DMS53 treated with DMSO at 0.1 percent for 48 hours (cell line): ENCODE measurements around the gene PCLAF.
A peak's percentile ranks its signal among the peaks of the same experiment; 100 is the strongest.
"Not testable (repeated sequence)": the region's sequence is repeated elsewhere in the genome, so short reads cannot be mapped to it uniquely, and the experiment has no call there.

ENCODE experiments used
- DNase-seq: peaks from one replicate; lab custom pipeline; 2025; ENCODE audit not compliant: unreplicated experiment; lab: John Stamatoyannopoulos, UW

Gene PCLAF

DNA sequence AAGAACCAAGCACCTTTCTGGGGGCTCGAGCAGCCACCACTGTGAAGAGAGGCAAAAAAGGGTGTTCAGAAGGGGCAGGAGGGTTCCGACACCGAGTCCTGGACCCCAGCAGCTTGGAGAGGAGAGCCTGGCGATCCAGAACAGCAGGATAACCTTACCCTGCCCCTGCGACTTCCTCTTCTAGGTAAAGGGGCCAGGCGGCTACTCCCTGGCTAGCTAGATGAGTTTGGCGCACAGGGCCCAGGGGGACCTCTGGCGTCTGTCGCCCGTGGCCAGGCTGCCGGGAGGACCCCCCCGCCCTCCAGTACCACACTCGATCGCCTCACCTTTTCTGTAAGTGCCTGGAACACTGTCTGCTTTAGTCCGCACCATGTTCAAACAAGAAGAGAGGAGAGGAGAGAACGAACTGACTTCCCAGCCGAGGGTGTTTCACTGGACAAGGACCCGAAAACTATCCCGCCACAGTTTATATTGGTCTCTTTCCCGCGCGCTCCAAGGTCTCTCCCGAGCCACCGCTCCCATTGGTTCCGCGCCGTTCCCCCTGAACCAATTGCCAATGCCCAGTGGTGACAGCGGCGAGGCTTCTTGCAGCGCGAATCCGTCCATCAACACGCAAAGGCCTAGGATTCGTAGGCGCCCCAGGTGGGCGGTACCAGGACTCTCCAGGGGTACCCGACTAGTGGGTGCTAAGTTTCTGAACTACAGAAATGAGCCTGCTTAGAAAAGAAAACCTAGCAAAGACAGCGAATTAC, at the start of gene PCLAF:
Gene PCLAF (minus strand): TSS at position 442 of the 752 bp plus-strand sequence. CDS start 70 bp downstream, at position 372.
- DNase-seq, result peak; percentile 79

DNA sequence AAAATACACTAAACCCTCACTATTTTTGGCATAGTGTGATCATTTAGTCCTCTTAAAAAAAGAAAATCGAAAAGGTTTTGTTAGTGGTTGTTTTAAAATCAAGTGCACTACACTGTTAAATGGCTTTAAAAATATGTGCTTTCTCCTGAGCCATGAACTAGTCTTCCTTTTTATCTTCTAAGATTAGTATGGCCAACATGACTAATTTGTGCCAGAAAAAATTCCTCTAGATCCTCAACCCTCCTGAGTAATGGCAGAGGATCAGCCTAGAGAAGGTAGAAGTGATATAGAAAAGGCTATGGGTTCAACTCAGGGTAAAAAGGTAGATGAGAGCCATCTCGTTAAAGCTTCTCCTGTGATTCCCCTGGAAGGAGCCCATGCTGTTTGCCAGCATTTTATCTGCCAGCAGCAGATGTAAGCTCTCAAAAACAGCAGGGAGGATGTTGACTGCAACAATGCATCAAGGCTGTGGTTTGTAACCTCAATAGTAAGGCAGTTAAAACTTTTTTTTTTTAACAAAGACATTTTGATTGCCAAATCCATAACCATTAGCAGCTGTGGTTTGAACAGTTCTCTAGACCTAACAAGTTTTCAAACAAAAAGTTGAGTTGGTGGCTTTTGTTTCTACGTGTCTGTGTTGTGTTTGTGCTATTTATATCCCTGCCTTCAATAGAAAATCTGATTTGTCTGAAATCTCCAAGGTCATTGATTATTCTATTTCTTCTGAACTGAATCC, 48.9 kb upstream of the PCLAF start:
- DNase-seq, result no peak

GRCh38 chr15:64429448-64429847, 48.2 kb upstream of the PCLAF start:
- DNase-seq, result no peak

DNA sequence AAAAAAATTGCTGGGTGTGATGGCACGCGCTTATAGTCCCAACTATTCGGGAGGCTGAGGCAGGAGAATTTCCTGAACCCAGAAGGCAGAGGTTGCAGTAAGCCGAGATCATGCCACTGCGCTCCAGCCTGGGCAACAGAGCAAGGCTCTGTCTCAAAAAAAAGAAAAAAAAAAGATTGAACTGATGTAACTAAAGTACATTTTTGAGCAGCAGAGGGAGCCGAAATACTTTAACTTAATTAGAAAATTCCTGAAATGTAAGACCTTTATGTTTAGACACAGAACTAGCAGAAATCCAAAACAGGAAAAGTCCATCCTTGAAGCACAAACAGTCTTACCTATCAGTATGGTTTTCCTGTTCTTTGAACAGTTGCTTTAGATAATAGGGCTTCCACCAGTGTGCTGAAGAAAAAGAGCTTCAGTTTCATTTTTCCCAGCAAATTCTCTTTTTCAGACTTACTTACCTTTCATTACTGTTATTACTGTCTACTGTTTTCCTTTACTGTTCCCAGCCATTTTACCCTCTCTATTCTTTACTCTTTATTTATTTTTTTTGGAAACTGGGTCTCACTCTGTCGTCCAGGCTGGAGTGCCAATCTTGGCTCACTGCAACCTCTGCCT, 45.7 kb upstream of the PCLAF start:
- no peak for DNase-seq

GRCh38 chr15:64425221-64425620, 44.0 kb upstream of the PCLAF start:
- no peak for DNase-seq

DNA sequence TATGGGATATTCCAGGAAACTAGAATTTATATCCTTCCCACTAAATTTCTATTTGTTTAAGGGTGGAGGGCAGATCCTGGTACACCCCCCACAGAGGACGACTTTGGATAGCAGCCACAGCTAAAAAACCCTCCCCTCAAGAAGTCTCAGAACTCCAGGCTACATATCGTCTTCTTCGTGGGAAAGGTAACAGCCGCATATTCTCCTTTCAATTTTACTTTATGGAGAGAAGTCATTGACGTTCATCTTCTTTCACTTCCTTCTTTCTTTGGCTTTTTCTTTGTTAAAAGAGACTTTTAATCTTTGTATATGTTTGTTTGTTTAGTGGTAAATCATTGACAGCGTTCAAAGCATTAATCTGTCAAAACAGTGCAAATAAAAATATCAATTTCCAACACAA, 42.7 kb upstream of the PCLAF start:
- DNase-seq, result no peak

DNA sequence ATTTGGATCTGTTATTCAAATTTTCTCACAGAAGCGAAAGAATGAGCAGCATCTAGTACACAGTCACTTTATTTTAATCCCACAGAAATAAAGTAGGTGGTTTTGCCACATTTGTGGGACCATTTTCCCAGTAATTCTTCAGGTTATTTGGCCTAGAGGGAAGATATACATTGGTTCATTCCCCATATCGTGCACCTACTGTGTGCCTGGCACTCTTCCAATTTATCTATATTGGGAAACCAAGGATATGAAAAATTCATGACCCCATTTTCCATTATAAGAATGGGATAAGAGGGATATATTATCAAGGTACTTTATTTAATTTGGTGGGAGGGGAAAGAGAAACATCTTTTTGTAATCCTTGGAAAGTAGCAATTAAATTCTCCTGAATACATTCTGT, 41.5 kb upstream of the PCLAF start:
- no peak for DNase-seq

GRCh38 chr15:64412216-64412615, 31.0 kb upstream of the PCLAF start:
- no peak for DNase-seq

DNA sequence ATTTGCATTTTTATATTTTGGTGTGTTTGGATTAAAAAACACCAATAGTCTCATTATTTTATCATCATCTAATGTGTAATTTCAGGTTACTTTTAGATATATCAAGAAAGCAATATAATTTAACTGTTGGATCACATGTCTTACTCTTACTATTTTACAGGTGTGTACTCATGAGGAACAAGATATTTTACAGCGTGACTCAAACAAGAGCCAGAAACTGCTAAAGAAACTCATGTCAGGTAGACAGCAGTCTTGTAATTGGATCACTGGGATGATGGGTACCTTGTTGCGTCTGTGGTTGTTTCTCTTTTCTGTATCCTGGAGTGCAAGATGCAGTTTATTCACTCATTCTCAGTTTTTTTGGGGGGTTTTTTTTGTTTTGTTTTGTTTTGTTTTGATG, 19.3 kb upstream of the PCLAF start:
- DNase-seq, result no peak

DNA sequence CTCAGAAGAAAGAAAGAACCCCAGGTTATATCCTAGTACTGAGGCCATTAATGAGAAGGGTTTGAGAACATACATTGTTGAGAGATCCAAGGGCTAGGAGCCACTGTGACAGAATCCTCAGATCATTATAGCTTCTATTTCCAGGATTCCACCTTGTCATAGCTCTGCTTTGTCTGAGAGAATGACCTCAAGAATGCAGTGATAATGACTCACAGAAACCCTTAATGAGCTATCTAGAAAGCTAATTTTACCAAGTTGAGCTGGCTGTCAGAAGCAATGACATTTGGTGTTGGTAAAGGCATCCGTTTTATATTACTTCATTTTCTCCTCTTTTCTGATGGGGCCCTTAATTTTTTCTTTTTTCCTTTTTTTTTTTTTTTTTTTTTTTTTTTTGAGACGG, 17.3 kb upstream of the PCLAF start:
- DNase-seq, result no peak

DNA sequence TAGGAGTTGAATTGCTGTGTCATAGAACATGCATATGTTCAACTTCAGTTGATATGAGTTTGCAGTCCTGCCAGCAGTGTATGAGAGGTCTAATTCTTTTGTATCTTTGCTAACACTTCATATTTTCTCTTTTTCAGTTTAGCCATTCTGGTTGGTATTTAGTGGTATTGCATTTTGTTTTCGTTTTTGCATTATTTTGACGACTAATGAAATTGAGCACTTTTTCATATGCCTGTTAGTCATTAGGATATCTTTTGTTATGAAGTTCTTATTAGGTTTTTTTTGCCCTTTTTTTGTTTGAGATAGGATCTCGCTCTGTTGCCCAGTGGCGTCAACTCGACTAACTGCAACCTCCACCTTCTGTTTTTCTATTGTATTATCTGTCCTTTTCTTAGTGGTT, 15.5 kb upstream of the PCLAF start:
- DNase-seq, result no peak

DNA sequence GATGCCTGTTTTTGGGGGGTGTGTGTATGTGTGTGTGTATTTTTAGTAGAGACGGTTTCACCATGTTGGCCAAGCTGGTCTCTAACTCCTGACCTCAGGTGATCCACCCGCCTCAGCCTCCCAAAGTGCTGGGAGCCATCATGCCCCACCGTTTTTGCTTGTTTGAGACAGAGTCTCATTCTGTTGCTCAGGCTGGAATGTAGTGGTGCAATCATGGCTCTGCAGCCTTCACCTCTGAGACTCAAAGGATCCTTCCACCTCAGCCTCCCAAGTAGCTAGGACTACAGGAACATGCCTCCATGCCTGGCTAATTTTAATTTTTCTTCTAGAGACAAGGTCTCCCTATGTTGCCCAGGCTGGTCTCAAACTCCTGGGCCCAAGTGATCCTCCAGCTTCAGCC, 11.2 kb upstream of the PCLAF start:
- DNase-seq, result not testable (repeated sequence)

GRCh38 chr15:64389036-64389435, 7.8 kb upstream of the PCLAF start:
- no peak for DNase-seq

GRCh38 chr15:64387562-64388168, 6.4 kb upstream of the PCLAF start, which contains the start of gene TRIP4:
TSS of gene TRIP4 (plus strand) at chr15:64387836. CDS start at chr15:64387864, 28 bp downstream.
- peak; percentile 89 for DNase-seq

DNA sequence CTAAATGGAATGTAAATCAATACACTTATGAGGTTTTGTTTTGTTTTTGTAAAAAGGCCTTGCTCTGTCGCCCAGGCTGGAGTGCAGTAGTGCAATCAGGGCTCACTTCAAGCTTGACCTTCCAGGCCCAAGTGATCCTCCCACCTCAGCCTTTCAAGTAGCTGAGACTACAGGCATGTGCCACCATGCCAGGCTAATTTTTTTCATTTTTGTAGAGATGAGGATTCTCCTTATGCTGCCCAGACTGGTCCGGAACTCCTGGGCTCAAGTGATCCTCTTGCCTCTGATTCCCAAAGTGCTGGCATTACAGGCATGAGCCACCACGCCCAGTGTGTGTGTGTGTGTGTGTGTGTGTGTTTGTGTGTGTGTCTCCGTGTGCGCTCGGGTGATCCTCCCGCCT, 5.0 kb upstream of the PCLAF start:
- no peak for DNase-seq

- DNase-seq, result no peak
Observed at GRCh38 chr15:64383760-64384159, 2.5 kb upstream of the PCLAF start.

GRCh38 chr15:64380130-64380870, 941 bp downstream of the PCLAF start:
- DNase-seq, result not testable (repeated sequence)

- DNase-seq, result no peak
Observed at GRCh38 chr15:64379216-64379960, 1.9 kb downstream of the PCLAF start.

GRCh38 chr15:64373360-64373759, 7.9 kb downstream of the PCLAF start:
- no peak for DNase-seq

DNA sequence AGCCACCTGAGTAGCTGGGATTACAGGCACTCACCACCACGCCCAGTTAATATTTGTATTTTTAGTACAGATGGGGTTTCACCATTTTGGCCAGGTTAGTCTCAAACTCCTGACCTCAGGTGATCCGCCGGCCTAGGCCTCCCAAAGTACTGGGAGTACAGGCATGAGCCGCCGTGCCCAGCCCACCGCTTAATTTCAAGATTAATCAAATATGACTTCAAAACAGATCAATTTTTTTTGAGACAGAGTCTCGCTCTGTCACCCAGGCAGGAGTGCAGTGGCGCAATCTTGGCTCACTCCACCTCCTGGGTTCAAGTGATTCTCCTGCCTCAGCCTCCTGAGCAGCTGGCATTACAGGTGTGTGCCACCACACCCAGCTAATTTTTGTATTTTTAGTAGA, 9.9 kb downstream of the PCLAF start:
- DNase-seq, result not testable (repeated sequence)
